Measurements from ENCODE around the gene GFI1.
"Not testable (repeated sequence)": the region's sequence is repeated elsewhere in the genome, so short reads cannot be mapped to it uniquely, and the experiment has no call there.

The GFI1 gene

GRCh38 chr1:92486251-92487077 lies at the start of gene GFI1:
Gene GFI1, minus strand, starts transcription at chr1:92486925. Its CDS starts 3,438 bp downstream, at chr1:92483487.
- Mint-ChIP-seq H3K27ac (peak within 1 kb of the TSS; percentile 92), H3K9me3 (no peaks in the 10 kb centered on the region), H3K36me3 (ENCODE audit: low read depth) (peaks cover 19% of the 10 kb centered on the region), H3K4me3 (peak within 1 kb of the TSS; percentile 97), H3K27me3 (ENCODE audit: low read depth) (no peaks in the 10 kb centered on the region), H3K4me1 (ENCODE audit: low read depth) (peaks cover 19% of the 10 kb centered on the region)

GRCh38 chr1:92532371-92532770 lies 45.6 kb upstream of the GFI1 start:
- peak overlapping the region; percentile 78 for H3K4me3 Mint-ChIP-seq
- H3K4me1 Mint-ChIP-seq (ENCODE audit: low read depth), result peaks cover 60% of the 10 kb centered on the region
- peak overlapping the region; percentile 93 for H3K27ac Mint-ChIP-seq
- H3K9me3 Mint-ChIP-seq, result peaks cover 21% of the 10 kb centered on the region
- not testable (repeated sequence) for H3K27me3 Mint-ChIP-seq (ENCODE audit: low read depth)
- peaks cover 30% of the 10 kb centered on the region for H3K36me3 Mint-ChIP-seq (ENCODE audit: low read depth)

- Mint-ChIP-seq H3K27ac (peak overlapping the region; percentile 93), H3K4me1 (ENCODE audit: low read depth) (peaks cover 58% of the 10 kb centered on the region), H3K4me3 (peak overlapping the region; percentile 78), H3K36me3 (ENCODE audit: low read depth) (peaks cover 30% of the 10 kb centered on the region), H3K9me3 (peaks cover 21% of the 10 kb centered on the region)
- not testable (repeated sequence) for H3K27me3 Mint-ChIP-seq (ENCODE audit: low read depth)
Measured at GRCh38 chr1:92531939-92532338, 45.2 kb upstream of the GFI1 start.

- H3K9me3 Mint-ChIP-seq, result peaks cover 9% of the 10 kb centered on the region
- no peak overlapping the region for H3K27ac Mint-ChIP-seq
- no peak overlapping the region for H3K4me3 Mint-ChIP-seq
- H3K36me3 Mint-ChIP-seq (ENCODE audit: low read depth), result peaks cover 16% of the 10 kb centered on the region
- H3K4me1 Mint-ChIP-seq (ENCODE audit: low read depth), result peaks cover 30% of the 10 kb centered on the region
- no peaks in the 10 kb centered on the region for H3K27me3 Mint-ChIP-seq (ENCODE audit: low read depth)
Measured at GRCh38 chr1:92527670-92528069, 40.9 kb upstream of the GFI1 start.

DNA sequence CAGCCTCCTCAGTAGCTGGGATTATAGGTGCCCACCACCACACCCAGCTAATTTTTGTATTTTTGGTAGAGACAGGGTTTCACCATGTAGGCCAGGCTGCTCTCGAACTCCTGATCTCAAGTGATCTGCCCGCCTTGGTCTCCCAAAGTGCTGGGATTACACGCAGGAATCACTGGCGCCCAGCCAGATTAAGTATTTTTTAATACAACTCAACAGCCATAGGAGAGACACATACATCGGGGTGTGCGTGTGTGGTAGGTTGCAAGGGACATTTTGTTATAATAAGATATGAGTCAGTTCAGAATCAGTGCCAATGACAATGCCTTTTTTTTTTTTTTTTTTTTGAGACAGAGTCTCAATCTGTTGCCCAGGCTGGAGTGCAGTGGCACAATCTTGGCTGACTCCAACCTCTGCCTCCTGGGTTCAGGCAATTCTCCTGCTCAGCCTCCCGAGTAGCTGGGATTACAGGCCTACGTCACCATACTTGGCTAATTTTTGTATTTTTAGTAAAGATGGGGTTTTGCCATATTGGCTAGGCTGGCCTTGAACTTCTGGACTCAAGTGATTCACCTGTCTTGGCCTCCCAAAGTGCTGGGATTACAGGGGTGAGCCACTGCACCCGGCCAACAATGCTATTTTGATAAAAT lies 38.3 kb upstream of the GFI1 start:
- H3K27ac Mint-ChIP-seq; H3K36me3 Mint-ChIP-seq (ENCODE audit: low read depth); H3K9me3 Mint-ChIP-seq; H3K27me3 Mint-ChIP-seq (ENCODE audit: low read depth); H3K4me3 Mint-ChIP-seq: not testable (repeated sequence)
- peaks cover 11% of the 10 kb centered on the region for H3K4me1 Mint-ChIP-seq (ENCODE audit: low read depth)

DNA sequence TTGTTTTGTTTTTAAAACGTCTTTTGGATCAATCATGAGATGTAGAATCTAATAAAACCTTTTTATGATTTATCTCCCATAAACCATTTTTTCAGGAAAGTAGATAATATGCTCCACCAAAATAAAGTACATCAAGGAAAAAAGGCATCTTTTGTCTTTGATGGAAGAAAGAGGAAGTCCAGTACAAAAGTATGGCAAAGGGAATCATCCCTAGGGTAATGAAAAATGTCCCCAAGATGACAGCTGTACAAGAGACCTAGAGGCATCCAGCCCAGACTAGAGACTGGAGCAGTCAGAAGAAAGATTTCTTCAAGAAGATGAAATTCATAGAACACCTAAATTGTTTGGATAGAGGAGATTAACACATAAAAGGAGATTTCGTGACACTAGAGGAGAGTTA lies 32.3 kb upstream of the GFI1 start:
- peaks cover 4% of the 10 kb centered on the region for H3K9me3 Mint-ChIP-seq
- H3K27ac Mint-ChIP-seq, result no peak overlapping the region
- no peak overlapping the region for H3K4me3 Mint-ChIP-seq
- peaks cover 6% of the 10 kb centered on the region for H3K4me1 Mint-ChIP-seq (ENCODE audit: low read depth)
- no peaks in the 10 kb centered on the region for H3K36me3 Mint-ChIP-seq (ENCODE audit: low read depth)
- H3K27me3 Mint-ChIP-seq (ENCODE audit: low read depth), result no peaks in the 10 kb centered on the region

DNA sequence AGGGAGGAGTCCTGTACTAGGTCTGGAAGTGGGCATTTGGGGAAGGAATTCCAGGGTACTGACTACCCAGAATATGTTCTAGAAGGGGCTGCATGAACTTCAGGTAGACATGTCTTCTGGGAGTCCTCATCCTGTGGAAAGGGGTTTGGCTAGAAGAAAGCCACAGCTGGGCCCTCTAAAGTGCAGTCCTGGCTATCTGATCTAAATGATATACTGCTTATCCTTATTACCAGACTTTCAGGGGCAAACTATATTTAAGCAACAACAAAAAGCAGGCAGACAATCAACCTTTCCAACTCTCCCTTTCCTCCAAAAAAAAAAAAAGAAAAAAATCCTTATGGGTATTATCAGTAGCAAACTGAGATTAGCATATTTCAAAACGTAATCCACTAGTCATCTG lies 29.8 kb upstream of the GFI1 start:
- Mint-ChIP-seq H3K27ac (no peak overlapping the region), H3K36me3 (ENCODE audit: low read depth) (no peaks in the 10 kb centered on the region), H3K27me3 (ENCODE audit: low read depth) (no peaks in the 10 kb centered on the region), H3K4me3 (no peak overlapping the region), H3K9me3 (peaks cover 4% of the 10 kb centered on the region), H3K4me1 (ENCODE audit: low read depth) (peaks cover 10% of the 10 kb centered on the region)

DNA sequence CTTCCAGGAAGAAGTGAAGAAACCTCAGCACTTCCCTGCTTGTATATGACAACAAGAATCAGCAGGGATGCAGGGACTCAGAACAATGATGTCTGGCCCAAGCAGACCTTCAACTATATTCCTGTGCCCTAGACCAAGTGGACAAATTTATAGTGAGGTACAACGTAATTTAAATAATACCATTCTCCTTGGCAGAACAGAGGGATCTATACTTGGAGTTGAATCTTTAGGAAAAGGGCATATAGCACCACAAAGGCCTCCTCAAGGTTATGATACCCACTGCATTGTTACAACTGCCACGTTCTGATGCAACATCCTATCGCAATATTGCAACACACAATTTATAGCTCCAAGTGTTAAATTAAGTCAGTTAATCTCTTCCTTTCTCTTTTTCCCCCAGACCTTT lies 29.1 kb upstream of the GFI1 start:
- Mint-ChIP-seq H3K36me3 (ENCODE audit: low read depth) (no peaks in the 10 kb centered on the region), H3K4me1 (ENCODE audit: low read depth) (peaks cover 10% of the 10 kb centered on the region)

GRCh38 chr1:92511541-92511940 lies 24.8 kb upstream of the GFI1 start:
- Mint-ChIP-seq H3K4me1 (ENCODE audit: low read depth) (peaks cover 10% of the 10 kb centered on the region), H3K36me3 (ENCODE audit: low read depth) (peaks cover 2% of the 10 kb centered on the region), H3K9me3 (no peaks in the 10 kb centered on the region), H3K4me3 (no peak overlapping the region), H3K27ac (no peak overlapping the region), H3K27me3 (ENCODE audit: low read depth) (no peaks in the 10 kb centered on the region)

More for the DNA sequence above, 29.1 kb upstream of the GFI1 start:
- no peak overlapping the region for H3K4me3 Mint-ChIP-seq
- peaks cover 4% of the 10 kb centered on the region for H3K9me3 Mint-ChIP-seq
- H3K27ac Mint-ChIP-seq, result no peak overlapping the region
- no peaks in the 10 kb centered on the region for H3K27me3 Mint-ChIP-seq (ENCODE audit: low read depth)

GRCh38 chr1:92509619-92510018 lies 22.9 kb upstream of the GFI1 start:
- Mint-ChIP-seq H3K4me3 (no peak overlapping the region), H3K4me1 (ENCODE audit: low read depth) (peaks cover 11% of the 10 kb centered on the region), H3K27me3 (ENCODE audit: low read depth) (no peaks in the 10 kb centered on the region), H3K36me3 (ENCODE audit: low read depth) (peaks cover 4% of the 10 kb centered on the region), H3K9me3 (no peaks in the 10 kb centered on the region), H3K27ac (no peak overlapping the region)

GRCh38 chr1:92505015-92505692 lies 18.4 kb upstream of the GFI1 start:
- H3K4me3 Mint-ChIP-seq, result no peak overlapping the region
- peaks cover 28% of the 10 kb centered on the region for H3K4me1 Mint-ChIP-seq (ENCODE audit: low read depth)
- no peak overlapping the region for H3K27ac Mint-ChIP-seq
- H3K36me3 Mint-ChIP-seq (ENCODE audit: low read depth), result peaks cover 4% of the 10 kb centered on the region
- no peaks in the 10 kb centered on the region for H3K27me3 Mint-ChIP-seq (ENCODE audit: low read depth)
- no peaks in the 10 kb centered on the region for H3K9me3 Mint-ChIP-seq

- peaks cover 28% of the 10 kb centered on the region for H3K4me1 Mint-ChIP-seq (ENCODE audit: low read depth)
- no peak overlapping the region for H3K4me3 Mint-ChIP-seq
- H3K27me3 Mint-ChIP-seq (ENCODE audit: low read depth), result no peaks in the 10 kb centered on the region
- H3K9me3 Mint-ChIP-seq, result no peaks in the 10 kb centered on the region
- peak overlapping the region; percentile 52 for H3K27ac Mint-ChIP-seq
- peaks cover 4% of the 10 kb centered on the region for H3K36me3 Mint-ChIP-seq (ENCODE audit: low read depth)
Measured at GRCh38 chr1:92504291-92505014, 17.7 kb upstream of the GFI1 start.

- H3K4me1 Mint-ChIP-seq (ENCODE audit: low read depth), result peaks cover 28% of the 10 kb centered on the region
- H3K36me3 Mint-ChIP-seq (ENCODE audit: low read depth), result peaks cover 2% of the 10 kb centered on the region
- H3K27me3 Mint-ChIP-seq (ENCODE audit: low read depth), result no peaks in the 10 kb centered on the region
- peak overlapping the region; percentile 52 for H3K27ac Mint-ChIP-seq
- no peak overlapping the region for H3K4me3 Mint-ChIP-seq
- H3K9me3 Mint-ChIP-seq, result no peaks in the 10 kb centered on the region
Measured at GRCh38 chr1:92503926-92504285, 17.2 kb upstream of the GFI1 start.

All from T-helper 1 cell treated with Interleukin-12 subunit alpha and Interleukin-12 subunit beta and Interleukin-4 antibody, amounts not matched to agents 30 μg/mL and 1 μg/mL, for 36 hours (primary cell).